Stomach (tissue), 9 donors: Measurements from ENCODE around the gene ACTBL2. TPM values are rescaled to one million over a fixed set of nuclear protein-coding genes. Genes with fewer than 3 reads are reported as not detected.

Experiments used
- DNase-seq, 2 donors: peaks; one replicate each; pipeline versions ENCODE4 v3.0.0 to v3.0.0-alpha.2; 2013 to 2019
- H3K27ac ChIP-seq, 5 donors: fragments of 200-600 bp in 4 of 5; sonication (generic) in 4 of 5; one replicate each; pipeline ENCODE4 v1.5.1; 2013 to 2019; ENCODE audit warnings: mild to moderate bottlenecking in 1 of 5, moderate library complexity in 1 of 5
- H3K27me3 ChIP-seq, 3 donors: fragments of 200-600 bp; sonication (generic); one replicate each; pipeline ENCODE4 v1.5.1; 2017 to 2019; ENCODE audit warnings: mixed run types in 1 of 3
- H3K36me3 ChIP-seq, 4 donors: fragments of 200-600 bp; sonication (generic); 1 replicate in 3 of 4; 2 replicates in 1 of 4; pipeline ENCODE4 v1.5.1; 2016 to 2019
- H3K4me1 ChIP-seq, 4 donors: fragments of 200-600 bp; sonication (generic); one replicate each; pipeline ENCODE4 v1.5.1; 2016 to 2019
- H3K4me3 ChIP-seq, 4 donors: fragments of 200-600 bp; sonication (generic) in 3 of 4; one replicate each; pipeline ENCODE4 v1.5.1; 2016 to 2019; ENCODE audit warnings: mild to moderate bottlenecking in 1 of 4
- H3K9me3 ChIP-seq, 4 donors: fragments of 200-600 bp; sonication (generic); one replicate each; pipeline ENCODE4 v1.5.1; 2016 to 2019
- CTCF ChIP-seq, 7 experiments: fragments of 450-650 bp in 4 of 7; fragments of 200-600 bp in 3 of 7; sonication (generic) in 3 of 7; IDR thresholded peaks; one replicate each; pipeline ENCODE4 v1.5.1; 2016 to 2019; ENCODE audit warnings: antibody characterized with exemption in 7 of 7, control low read depth in 2 of 7, mild to moderate bottlenecking in 1 of 7
- EP300 ChIP-seq: sonication (generic); formaldehyde crosslinking; IDR thresholded peaks from one replicate; pipeline ENCODE4 v1.6.1; 2017; ENCODE audit warnings: antibody characterized with exemption
- POLR2A ChIP-seq, 4 donors: fragments of 450-650 bp; IDR thresholded peaks; one replicate each; pipeline ENCODE4 v1.6.1; 2016; ENCODE audit warnings: antibody characterized with exemption in 4 of 4, control low read depth in 2 of 4, mild to moderate bottlenecking in 1 of 4, moderate library complexity in 1 of 4
- POLR2AphosphoS5 ChIP-seq, 3 donors: sonication (generic); formaldehyde crosslinking; IDR thresholded peaks; one replicate each; pipeline ENCODE4 v1.6.1; 2016; ENCODE audit warnings: antibody characterized with exemption in 3 of 3
- WGBS, 5 donors: extraction: QIAGEN DNeasy Blood & Tissue Kit in 3 of 5; methylation state at CpG; one replicate each; pipeline versions ENCODE4 v1.1.5 to v1.1.7; 2013 to 2018; 5-methylcytosine and 5-hydroxymethylcytosine counted together
- intact Hi-C: fragments of 100-400 bp; cut with DNase I; formaldehyde crosslinking; loops from one replicate; pipeline ENCODE4 v1.15.1; 2023; ENCODE audit warnings: low total_unique reads
- polyA plus RNA-seq, 3 donors: library from polyadenylated mRNA; stranded (reverse); fragments of 200-250 nt; gene quantifications; one replicate each; pipeline ENCODE4 v1.2.3, GENCODE V29; 2013
- total RNA-seq, 5 donors: library from RNA; depleted of rRNA; stranded (reverse); fragments of >200 nt; gene quantifications; one replicate each; pipeline versions ENCODE4 v1.1.0 to v1.2.3, GENCODE V29; 2014 to 2016
- donor health status: healthy with polysubstance abuse.
- donor health status: Bipolar disorder and iron deficiency.
- donor health status: healthy.

Gene ACTBL2
- total and polyA plus RNA-seq, 8 donors: 0.05 to 0.19 TPM; not detected in 6

- 91 to 96% (median 95%) methylated on average over 3 of the region's 3 CpGs for WGBS, 5 donors
- H3K9me3 ChIP-seq: no peaks in the 10 kb centered on the region
- no peaks in the 10 kb centered on the region for H3K36me3 ChIP-seq
- intact Hi-C loops: no loop called here
- no peak for DNase-seq
- no peak overlapping the region for H3K4me3 ChIP-seq
- TF ChIP-seq EP300 (no peak), POLR2AphosphoS5 (IDR thresholded peaks at IDR 0.05) (no peak), POLR2A (IDR thresholded peaks at IDR 0.05) (no peak), CTCF (IDR thresholded peaks at IDR 0.05) (no peak)
- no peak overlapping the region for H3K27ac ChIP-seq
- H3K4me1 ChIP-seq: peaks cover 0 to 34% (median 10%) of the 10 kb centered on the region in 4 donors
- H3K27me3 ChIP-seq: no peaks in the 10 kb centered on the region
Observed at GRCh38 chr5:57492632-57493031, 10.0 kb upstream of the ACTBL2 start.

GRCh38 chr5:57491369-57491965 lies 8.9 kb upstream of the ACTBL2 start:
- no peak overlapping the region for H3K4me3 ChIP-seq
- 69 to 81% (median 74%) methylated on average over 5 of the region's 5 CpGs for WGBS, 5 donors
- intact Hi-C loops: no loop called here
- peaks cover 0 to 34% (median 10%) of the 10 kb centered on the region in 4 donors for H3K4me1 ChIP-seq
- no peaks in the 10 kb centered on the region for H3K9me3 ChIP-seq
- DNase-seq: peak in 1 of 2 donors; percentile 36
- H3K27ac ChIP-seq: no peak overlapping the region
- H3K27me3 ChIP-seq: no peaks in the 10 kb centered on the region
- TF ChIP-seq POLR2AphosphoS5 (IDR thresholded peaks at IDR 0.05): no peak
- TF ChIP-seq POLR2A (IDR thresholded peaks at IDR 0.05): no peak
- TF ChIP-seq EP300: no peak
- TF ChIP-seq CTCF (IDR thresholded peaks at IDR 0.05): no peak
- no peaks in the 10 kb centered on the region for H3K36me3 ChIP-seq

GRCh38 chr5:57488215-57488955 lies 5.8 kb upstream of the ACTBL2 start:
- 58 to 80% (median 73%) methylated on average over 9 of the region's 9 CpGs for WGBS, 5 donors
- Histone ChIP-seq H3K27ac (no peak overlapping the region), H3K4me3 (no peak overlapping the region), H3K4me1 (peaks cover 0 to 15% (median 0%) of the 10 kb centered on the region in 4 donors), H3K36me3 (no peaks in the 10 kb centered on the region), H3K9me3 (no peaks in the 10 kb centered on the region), H3K27me3 (no peaks in the 10 kb centered on the region)
- DNase-seq: peak in 1 of 2 donors; percentile 23
- TF ChIP-seq POLR2A (IDR thresholded peaks at IDR 0.05) (no peak), EP300 (no peak), POLR2AphosphoS5 (IDR thresholded peaks at IDR 0.05) (no peak), CTCF (IDR thresholded peaks at IDR 0.05) (no peak)
- intact Hi-C loops: no loop called here

GRCh38 chr5:57486027-57486602 lies 3.5 kb upstream of the ACTBL2 start:
- no peak overlapping the region for H3K4me3 ChIP-seq
- H3K4me1 ChIP-seq: peaks cover 0 to 3% (median 0%) of the 10 kb centered on the region in 4 donors
- WGBS, 5 donors: 70 to 74% (median 73%) methylated on average over 4 of the region's 4 CpGs
- no peak for TF ChIP-seq EP300
- TF ChIP-seq CTCF (IDR thresholded peaks at IDR 0.05): no peak
- no peak for TF ChIP-seq POLR2A (IDR thresholded peaks at IDR 0.05)
- TF ChIP-seq POLR2AphosphoS5 (IDR thresholded peaks at IDR 0.05): no peak
- H3K9me3 ChIP-seq: no peaks in the 10 kb centered on the region
- DNase-seq: no peak
- intact Hi-C loops: no loop called here
- H3K27ac ChIP-seq: no peak overlapping the region
- no peaks in the 10 kb centered on the region for H3K27me3 ChIP-seq
- H3K36me3 ChIP-seq: no peaks in the 10 kb centered on the region
